Osteocyte (in vitro differentiated cells): ENCODE data around the gene MAPK11. TPM values are rescaled to one million over a fixed set of nuclear protein-coding genes. Genes with fewer than 3 reads are reported as not detected.

Experiments
- DNase-seq: peaks from one replicate; pipeline ENCODE4 v3.0.0; 2021; ENCODE audit warnings: mixed read lengths; ENCODE audit not compliant: unreplicated experiment; ENCODE audit errors: extremely low spot score
- H3K27ac Mint-ChIP-seq: one replicate; pipeline ENCODE4 v1.8.0; 2021; ENCODE audit warnings: mild to moderate bottlenecking, mixed read lengths; ENCODE audit not compliant: unreplicated experiment
- H3K27me3 Mint-ChIP-seq: one replicate; pipeline ENCODE4 v1.8.0; 2021; ENCODE audit warnings: mixed read lengths; ENCODE audit not compliant: unreplicated experiment
- H3K36me3 Mint-ChIP-seq: one replicate; pipeline ENCODE4 v1.8.0; 2021; ENCODE audit warnings: mixed read lengths; ENCODE audit not compliant: unreplicated experiment
- H3K4me1 Mint-ChIP-seq: one replicate; pipeline ENCODE4 v1.8.0; 2021; ENCODE audit warnings: mixed read lengths; ENCODE audit not compliant: unreplicated experiment
- H3K4me3 Mint-ChIP-seq: one replicate; pipeline ENCODE4 v1.8.0; 2021; ENCODE audit warnings: mild to moderate bottlenecking, moderate library complexity, mixed read lengths; ENCODE audit not compliant: unreplicated experiment
- H3K9me3 Mint-ChIP-seq: one replicate; pipeline ENCODE4 v1.8.0; 2021; ENCODE audit warnings: mixed read lengths; ENCODE audit not compliant: unreplicated experiment
- CTCF ChIP-seq: fragments of 200-600 bp; sonication (generic); IDR thresholded peaks from 2 replicates; pipeline ENCODE4 v1.5.0; 2021; ENCODE audit warnings: antibody characterized with exemption, mild to moderate bottlenecking, moderate library complexity
- total RNA-seq: library from RNA; stranded (reverse); gene quantifications from 2 replicates; pipeline ENCODE4 v1.2.1, GENCODE V29; 2021

MAPK11 gene
- total RNA-seq, 1 donor from 2014 or later: 6.4 TPM

- Mint-ChIP-seq H3K27ac (no peak overlapping the region), H3K4me1 (peaks cover 3% of the 10 kb centered on the region), H3K27me3 (no peaks in the 10 kb centered on the region), H3K4me3 (no peak overlapping the region), H3K9me3 (no peaks in the 10 kb centered on the region), H3K36me3 (peaks cover 9% of the 10 kb centered on the region)
- TF ChIP-seq CTCF: no peak
- DNase-seq: no peak
Observed at GRCh38 chr22:50282361-50283155, 12.4 kb upstream of the MAPK11 start.

GRCh38 chr22:50281957-50282356, 11.8 kb upstream of the MAPK11 start:
- no peak for DNase-seq
- peaks cover 15% of the 10 kb centered on the region for H3K36me3 Mint-ChIP-seq
- H3K27me3 Mint-ChIP-seq: no peaks in the 10 kb centered on the region
- no peak for TF ChIP-seq CTCF
- H3K4me3 Mint-ChIP-seq: no peak overlapping the region
- H3K9me3 Mint-ChIP-seq: no peaks in the 10 kb centered on the region
- H3K27ac Mint-ChIP-seq: no peak overlapping the region
- H3K4me1 Mint-ChIP-seq: peaks cover 3% of the 10 kb centered on the region

DNA sequence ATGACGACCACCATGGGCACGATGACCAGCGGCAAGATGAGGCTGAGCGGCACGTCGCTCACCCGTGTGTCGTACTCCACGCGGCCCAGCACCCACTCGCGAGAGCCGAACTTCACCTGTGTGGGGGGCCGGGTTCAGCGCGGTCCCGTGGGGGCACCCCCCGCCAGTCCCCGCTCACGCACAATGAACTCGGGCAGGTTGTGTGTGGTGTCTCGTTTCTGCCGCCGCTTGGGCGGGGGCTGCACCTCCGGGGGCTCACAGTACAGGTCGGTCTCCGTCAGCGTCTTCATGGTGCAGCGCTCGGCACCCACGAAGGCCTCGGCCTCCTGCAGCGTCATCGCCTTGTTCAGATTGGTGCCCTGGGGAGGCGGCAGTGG, 11.2 kb upstream of the MAPK11 start:
- no peak for TF ChIP-seq CTCF
- H3K27me3 Mint-ChIP-seq: no peaks in the 10 kb centered on the region
- H3K4me3 Mint-ChIP-seq: no peak overlapping the region
- peaks cover 3% of the 10 kb centered on the region for H3K4me1 Mint-ChIP-seq
- H3K36me3 Mint-ChIP-seq: peaks cover 15% of the 10 kb centered on the region
- DNase-seq: no peak
- no peaks in the 10 kb centered on the region for H3K9me3 Mint-ChIP-seq
- H3K27ac Mint-ChIP-seq: no peak overlapping the region

GRCh38 chr22:50280708-50281383, 10.7 kb upstream of the MAPK11 start:
- peaks cover 3% of the 10 kb centered on the region for H3K4me1 Mint-ChIP-seq
- peaks cover 13% of the 10 kb centered on the region for H3K36me3 Mint-ChIP-seq
- no peaks in the 10 kb centered on the region for H3K9me3 Mint-ChIP-seq
- no peak for TF ChIP-seq CTCF
- H3K27me3 Mint-ChIP-seq: no peaks in the 10 kb centered on the region
- no peak overlapping the region for H3K27ac Mint-ChIP-seq
- no peak for DNase-seq
- no peak overlapping the region for H3K4me3 Mint-ChIP-seq

DNA sequence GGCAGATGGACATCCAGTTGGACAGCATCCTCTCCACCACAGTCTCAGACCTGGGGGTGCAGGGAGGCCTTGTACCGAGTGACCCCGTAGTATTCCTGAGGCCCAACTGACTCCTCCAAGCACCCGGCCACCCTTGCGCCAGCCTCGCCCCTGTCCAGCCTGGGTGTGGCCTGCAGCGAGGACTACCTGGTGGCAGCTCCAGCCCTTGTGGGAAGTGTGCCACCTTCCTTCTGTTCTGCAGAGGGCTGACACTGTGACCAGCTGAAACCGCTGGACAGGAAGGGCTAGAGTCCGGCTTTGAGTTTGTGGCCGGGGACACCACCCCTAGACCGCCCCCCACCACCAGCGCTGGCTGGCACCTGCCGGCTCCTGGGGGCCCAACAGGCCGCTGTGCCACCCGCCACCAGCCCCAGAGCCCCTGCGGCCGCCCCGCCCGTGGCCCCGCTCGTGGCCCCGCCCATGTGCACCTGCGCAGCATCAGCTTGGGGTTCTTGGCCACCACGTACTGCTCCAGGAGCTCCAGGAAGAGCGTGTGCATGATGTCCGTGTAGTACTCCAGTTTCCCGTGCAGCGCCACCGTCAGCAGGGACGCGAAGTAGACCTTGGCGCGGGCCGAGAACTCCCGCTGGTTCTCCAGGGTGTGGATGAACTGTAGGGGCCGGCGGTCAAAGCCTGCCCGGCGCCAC, 10.0 kb upstream of the MAPK11 start:
- Mint-ChIP-seq H3K4me3 (no peak overlapping the region), H3K27me3 (no peaks in the 10 kb centered on the region), H3K36me3 (peaks cover 14% of the 10 kb centered on the region), H3K9me3 (no peaks in the 10 kb centered on the region), H3K4me1 (peaks cover 3% of the 10 kb centered on the region), H3K27ac (no peak overlapping the region)
- no peak for DNase-seq
- no peak for TF ChIP-seq CTCF
